Measurements from ENCODE around the gene CPLANE2. TPM values are rescaled to one million over a fixed set of nuclear protein-coding genes. Genes with fewer than 3 reads are reported as not detected.
"Not testable (repeated sequence)": the region's sequence is repeated elsewhere in the genome, so short reads cannot be mapped to it uniquely, and the experiment has no call there.

The CPLANE2 gene
- total RNA-seq, 1 experiment from 2014 or later = 5.5 TPM

DNA sequence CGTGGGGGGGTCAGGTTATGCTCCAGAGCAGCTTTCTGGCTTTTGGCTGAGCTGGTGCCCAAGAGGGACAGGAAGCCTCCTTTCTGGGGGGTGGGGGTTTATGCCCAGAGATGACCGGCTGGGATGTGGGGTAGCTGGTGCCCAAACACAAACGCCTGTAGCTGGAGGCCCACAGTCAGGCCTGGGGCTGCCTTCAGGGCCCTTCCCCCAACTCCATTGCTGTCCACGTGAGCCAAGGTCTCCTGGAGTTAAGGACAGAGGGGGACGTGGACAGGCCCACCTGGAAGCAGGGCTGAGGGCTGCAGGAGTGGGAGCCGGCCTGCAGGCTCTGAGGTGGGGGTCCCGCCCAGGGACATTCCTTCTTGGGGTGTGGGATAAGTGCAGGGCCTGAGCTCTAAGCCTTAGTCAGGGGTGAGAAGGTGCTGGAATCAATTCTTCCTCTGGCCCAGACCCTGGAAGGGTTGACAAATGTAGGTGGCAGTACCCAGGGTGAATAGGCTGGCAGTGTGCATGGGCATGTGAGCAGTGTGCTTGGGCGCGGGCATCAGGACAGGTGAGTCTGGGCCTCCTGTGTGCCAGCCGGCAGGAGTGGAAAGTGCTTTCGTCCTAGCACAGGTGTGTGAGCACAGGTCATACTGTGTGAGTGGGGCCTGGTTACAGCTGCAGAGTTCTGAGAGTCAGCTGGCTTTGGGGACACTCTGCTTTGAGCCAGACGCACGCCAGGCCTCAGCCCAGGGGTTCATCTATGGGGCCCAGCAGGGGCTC, 6.8 kb downstream of the CPLANE2 start:
- no peak for DNase-seq (ENCODE audit: low spot score)

DNA sequence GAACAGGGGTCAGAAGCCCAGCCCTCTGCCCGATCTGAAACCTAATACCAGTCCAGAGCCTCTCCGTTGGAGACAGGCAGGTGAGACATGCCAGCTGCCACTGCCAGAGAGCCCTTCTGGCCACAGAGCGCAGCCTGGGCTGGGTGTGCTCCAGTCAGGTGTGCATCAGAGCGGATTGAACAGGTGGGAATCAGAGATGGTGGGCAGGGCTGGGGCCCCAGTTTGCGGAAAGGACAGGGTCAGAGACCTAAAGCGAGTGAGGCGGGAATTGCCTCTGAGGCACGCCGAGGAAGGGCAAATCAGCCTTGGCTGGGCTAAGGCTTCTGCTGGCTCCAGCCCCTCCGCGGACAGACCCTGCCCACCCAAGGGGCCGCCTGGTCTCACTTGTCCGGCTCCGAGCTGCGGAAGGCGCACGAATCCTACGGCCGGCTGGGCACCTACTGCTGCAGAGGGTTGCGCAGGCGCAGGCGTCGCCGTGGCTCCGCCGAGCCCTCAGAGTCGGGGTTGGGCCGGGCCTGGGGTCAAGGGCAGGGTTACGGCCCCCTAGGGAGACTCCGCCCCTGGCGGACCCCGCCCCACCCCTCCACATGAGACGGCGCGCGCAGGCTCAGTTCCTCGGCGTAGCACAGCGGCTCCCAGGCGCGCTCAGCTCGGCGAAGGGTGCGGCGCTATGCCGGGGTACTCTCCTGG, 10.3 kb downstream of the CPLANE2 start:
- DNase-seq (ENCODE audit: low spot score) = no peak

DNA sequence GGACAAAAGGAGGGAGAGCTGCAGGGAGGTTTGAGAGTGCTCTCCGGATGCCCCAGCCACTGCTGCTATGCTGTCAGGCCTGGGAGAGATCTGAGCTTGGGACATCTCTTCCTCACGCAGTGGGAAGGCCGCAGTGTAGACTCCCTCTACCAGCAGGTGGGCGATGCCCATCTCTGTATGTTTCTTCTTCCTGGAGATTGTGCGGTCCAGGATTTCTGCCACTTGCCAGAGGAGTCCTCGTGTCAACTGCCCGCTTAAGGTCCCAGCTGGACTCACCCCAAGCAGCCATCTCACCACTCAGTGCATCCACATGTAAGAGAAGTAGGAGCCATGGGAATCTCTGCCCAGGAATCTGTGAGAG, 10.9 kb downstream of the CPLANE2 start:
- DNase-seq (ENCODE audit: low spot score) = no peak

GRCh38 chr1:16224472-16224871, 12.5 kb downstream of the CPLANE2 start:
- DNase-seq (ENCODE audit: low spot score) = no peak

DNA sequence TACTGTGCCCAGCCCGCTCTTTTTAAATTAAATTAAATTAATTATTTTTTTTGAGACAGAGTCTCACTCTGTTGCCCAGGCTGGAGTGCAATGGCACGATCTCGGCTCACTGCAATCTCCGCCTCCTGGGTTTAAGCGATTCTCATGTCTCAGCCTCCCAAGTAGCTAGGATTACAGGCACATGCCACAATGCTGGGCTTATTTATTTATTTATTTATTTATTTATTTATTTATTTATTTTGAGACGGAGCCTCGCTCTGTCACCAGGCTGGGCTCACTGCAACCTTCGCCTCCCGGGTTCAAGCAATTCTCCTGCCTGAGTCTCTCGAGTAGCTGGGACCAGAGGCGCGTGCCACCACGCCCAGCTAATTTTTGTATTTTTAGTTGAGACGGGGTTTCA, 14.3 kb downstream of the CPLANE2 start:
- not testable (repeated sequence) for DNase-seq (ENCODE audit: low spot score)

- DNase-seq (ENCODE audit: low spot score) = no peak
Measured at GRCh38 chr1:16221499-16221898, 15.5 kb downstream of the CPLANE2 start.

DNA sequence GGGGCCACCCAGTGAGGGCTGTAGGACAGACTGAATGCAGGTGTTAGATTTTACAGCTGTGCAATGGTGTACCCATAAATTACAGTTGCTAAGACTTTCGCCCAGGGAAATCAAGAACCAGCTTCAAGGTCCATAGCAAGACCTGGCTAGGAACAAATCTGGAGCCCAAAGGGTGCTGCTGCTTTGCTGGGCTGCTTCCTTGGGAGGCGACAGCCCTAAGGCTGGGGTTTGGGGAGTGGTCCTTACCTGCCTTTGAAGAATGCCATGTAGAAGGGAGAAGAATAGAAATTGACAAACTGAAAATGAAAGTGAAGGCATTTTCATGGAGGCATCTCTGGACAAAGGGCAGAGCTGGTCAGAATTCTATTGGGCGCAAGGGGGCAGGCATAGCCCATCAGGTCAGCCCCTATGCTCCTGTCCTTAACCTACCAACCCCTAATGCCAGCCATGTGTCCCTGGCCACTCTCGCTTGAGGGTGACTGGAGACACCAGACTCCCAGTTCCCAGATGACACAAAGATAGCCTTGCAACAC, 16.9 kb downstream of the CPLANE2 start:
- no peak for DNase-seq (ENCODE audit: low spot score)

DNA sequence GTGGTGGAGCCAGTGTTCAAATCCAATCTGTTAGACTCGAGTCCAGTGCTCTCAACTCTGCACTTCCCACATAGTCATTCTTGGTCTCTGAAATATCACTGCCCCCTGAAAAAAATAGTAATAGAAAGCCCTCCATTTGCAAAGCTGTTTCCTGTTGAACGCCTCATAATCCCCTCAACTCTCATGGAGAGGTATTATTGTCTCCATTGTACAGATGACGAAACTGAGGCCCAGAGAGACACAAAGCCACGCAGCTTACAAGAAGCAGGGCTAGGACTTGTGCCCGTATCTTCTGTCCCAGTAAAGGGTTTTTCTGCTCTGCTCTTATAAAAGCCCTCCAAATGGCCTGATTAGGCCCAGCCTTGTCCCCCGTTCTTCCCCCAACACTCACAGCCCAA, 18.3 kb downstream of the CPLANE2 start:
- no peak for DNase-seq (ENCODE audit: low spot score)

DNA sequence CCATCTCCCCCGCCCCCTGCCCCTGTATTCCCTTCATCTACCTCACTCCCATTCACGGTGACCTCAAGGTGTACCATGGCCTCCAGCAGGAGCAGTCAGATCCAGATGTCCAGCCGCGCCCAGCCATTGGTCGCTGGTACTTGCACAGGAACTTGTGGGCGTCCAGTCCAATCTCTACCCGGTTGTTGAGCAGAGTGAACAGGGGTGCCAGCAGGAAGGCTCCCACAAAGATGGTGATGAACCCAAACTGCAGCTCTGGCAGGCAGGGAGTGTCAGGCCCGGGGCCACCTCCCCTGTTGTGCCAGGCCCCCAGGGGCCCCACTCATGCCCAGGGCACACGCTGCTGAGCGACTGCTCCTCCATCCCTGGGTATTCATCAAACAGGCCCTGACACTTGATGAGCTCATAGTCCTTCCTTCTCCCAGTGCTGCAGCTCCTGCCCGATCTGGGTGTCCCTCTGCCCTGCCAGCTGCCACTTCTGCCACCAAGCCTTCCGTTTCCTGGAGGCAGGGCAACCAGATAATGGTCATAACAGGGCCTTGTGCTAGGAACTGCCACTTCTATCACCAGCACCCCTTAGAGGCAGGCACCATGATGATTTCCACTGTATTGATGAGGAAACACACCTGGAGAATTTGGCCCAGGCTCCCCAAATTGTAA, 18.8 kb downstream of the CPLANE2 start:
- DNase-seq (ENCODE audit: low spot score) = no peak

- peak; percentile 76 for DNase-seq (ENCODE audit: low spot score)
Measured at GRCh38 chr1:16217061-16217785, 19.8 kb downstream of the CPLANE2 start.

- DNase-seq (ENCODE audit: low spot score) = no peak
Measured at GRCh38 chr1:16215882-16216753, 20.9 kb downstream of the CPLANE2 start.

DNA sequence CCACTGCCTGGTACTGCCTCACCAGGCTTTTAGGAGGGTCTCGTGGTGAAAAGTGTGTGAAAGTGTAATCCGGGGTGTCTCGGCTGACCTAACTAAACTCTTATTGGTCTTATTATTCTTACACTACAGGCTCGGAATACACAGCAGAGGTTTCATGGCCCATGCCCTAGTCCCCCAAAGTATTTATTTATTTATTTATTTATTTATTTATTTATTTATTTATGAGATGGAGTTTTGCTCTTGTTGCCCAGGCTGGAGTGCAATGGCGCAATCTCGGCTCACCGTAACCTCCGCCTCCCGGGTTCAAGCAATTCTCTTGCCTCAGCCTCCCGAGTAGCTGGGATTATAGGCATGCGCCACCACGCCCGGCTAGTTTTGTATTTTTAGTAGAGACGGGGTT, 21.7 kb downstream of the CPLANE2 start:
- DNase-seq (ENCODE audit: low spot score) = not testable (repeated sequence)

DNA sequence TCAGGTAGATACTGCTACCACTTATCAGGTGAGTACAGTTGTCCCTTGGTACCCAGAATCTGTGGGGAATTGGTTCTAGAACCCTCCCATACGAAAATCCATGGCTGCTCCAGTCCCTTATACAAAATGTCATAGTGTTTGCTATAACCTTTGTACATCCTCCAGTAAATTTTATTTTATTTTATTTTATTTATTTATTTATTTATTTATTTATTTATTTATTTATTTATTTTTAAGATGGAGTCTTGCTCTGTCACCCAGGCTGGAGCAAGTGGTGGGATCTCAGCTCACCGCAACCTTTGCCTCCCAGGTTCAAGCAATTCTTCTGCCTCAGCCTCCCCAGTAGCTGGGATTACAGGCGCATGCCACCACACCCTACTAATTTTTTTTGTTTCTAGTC, 23.4 kb downstream of the CPLANE2 start:
- not testable (repeated sequence) for DNase-seq (ENCODE audit: low spot score)

DNA sequence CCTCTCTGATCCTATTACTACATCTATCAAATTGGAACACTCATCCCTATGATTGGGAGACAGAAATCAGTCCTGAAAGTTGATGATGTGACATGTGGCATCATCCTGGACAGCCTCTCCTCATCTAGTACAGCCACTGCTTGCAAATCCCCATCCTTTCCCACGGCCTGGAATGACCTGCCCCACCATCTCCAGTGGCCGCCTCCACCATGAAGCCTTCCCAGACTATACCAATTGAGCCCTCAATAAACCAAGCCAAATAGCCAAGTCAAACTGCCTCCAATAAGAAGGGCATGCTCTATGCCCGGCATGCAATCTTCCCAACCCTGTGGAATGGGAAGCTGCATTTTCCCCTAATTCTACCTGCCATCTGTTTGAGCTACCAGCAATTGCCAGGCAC, 24.0 kb downstream of the CPLANE2 start:
- DNase-seq (ENCODE audit: low spot score) = no peak

GRCh38 chr1:16212251-16212961, 24.6 kb downstream of the CPLANE2 start, which contains the start of gene ARHGEF19:
TSS of gene ARHGEF19 (minus strand) at chr1:16212652. CDS start at chr1:16209054, 3,598 bp downstream.
- no peak for DNase-seq (ENCODE audit: low spot score)

- DNase-seq (ENCODE audit: low spot score) = no peak
Measured at GRCh38 chr1:16211824-16212223, 25.2 kb downstream of the CPLANE2 start.

DNA sequence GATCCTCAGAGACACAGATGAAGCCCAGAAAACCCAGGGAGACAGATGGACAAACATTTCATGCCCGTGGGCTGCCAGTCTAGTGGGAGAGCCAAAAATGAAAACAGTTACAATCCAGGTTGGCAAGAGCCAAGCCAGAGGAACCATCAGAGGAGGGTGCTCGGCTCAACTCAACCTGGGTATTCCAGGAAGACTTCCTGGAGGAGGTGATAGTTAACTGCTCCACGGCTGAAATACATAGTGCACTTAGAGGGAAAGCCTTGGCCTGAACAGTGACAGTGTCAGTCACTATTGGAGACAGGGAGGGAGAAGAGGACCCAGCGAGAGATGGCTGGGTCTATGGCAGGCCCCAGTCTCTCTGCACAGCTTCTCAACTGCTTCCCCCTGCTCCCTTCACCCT, 26.4 kb downstream of the CPLANE2 start:
- DNase-seq (ENCODE audit: low spot score) = no peak

DNA sequence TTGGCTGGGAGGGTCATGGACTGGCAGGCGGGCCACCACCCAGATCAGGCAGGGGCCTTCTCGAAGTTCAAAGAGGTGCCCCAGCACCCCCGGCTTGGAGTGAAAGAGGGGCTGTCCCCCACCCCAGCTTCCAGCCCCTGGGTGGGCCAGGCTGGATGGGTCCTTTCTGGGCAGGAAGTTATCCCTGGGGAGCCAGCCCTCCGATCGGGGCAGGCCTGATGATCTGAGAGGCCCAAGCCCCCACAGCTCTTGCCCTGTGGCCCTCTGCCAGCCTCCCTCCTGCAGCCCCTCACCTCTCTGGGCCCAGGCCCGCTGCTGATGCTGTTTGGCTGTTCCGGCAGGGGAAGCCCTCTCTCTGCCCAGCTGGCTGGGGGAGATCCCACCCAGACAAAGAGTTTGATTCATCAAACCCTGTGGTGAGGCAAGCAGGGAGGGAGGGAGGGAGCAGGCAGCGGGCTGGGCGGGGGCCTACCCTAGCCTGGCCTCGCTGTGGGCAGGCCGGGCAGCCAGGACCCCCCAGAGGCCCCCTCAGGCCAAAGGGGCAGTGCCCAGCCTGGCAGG, 27.1 kb downstream of the CPLANE2 start:
- no peak for DNase-seq (ENCODE audit: low spot score)

DNA sequence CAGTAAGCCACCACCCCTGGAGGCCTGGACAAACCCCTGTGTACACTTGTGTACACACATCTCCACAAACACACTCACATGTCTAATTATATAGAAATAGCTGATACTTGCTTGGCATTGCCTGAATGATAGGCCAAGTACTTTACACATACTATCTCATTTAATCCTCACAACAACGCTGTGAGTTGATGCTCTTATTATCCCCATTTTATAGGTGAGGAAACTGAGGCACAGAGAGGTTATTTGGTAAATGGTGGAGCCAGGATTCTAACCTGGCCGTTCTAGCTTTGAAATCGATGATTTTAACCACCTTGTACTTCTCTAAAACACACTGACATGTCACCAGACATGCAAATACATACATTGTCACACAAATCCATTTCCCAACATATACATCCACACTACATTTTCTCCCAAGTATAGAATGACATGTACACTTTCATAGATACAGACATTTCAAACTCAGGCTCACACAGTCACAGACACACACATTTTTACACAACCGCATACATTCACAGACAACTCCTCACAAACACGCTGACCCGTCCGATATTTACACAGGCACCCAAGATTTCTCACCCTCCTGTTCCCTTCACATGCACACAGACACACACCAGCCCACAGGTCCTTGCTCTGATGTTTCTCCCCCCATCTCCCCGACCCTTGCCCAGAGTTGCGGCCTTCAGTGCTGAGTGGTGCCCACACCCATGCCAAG, 27.7 kb downstream of the CPLANE2 start:
- no peak for DNase-seq (ENCODE audit: low spot score)
